T-helper 1 cell treated with Interleukin-12 subunit alpha and Interleukin-12 subunit beta and Interleukin-4 antibody, amounts not matched to agents 30 ng/mL and 1 ng/mL, for 36 hours (primary cell): Measurements from ENCODE around the gene STARD6. TPM values are rescaled to one million over a fixed set of nuclear protein-coding genes. Genes with fewer than 3 reads are reported as not detected.
"Not testable (repeated sequence)": the region's sequence is repeated elsewhere in the genome, so short reads cannot be mapped to it uniquely, and the experiment has no call there.

Experiments used
- intact Hi-C: fragments of 100-400 bp; cut with micrococcal nuclease; formaldehyde crosslinking; loops from one replicate; pipeline ENCODE4 v1.15.1; 2024
- total RNA-seq: library from RNA; stranded (reverse); gene quantifications from 2 replicates; pipeline ENCODE4 v1.2.3, GENCODE V29; 2022

STARD6 gene, protein sequence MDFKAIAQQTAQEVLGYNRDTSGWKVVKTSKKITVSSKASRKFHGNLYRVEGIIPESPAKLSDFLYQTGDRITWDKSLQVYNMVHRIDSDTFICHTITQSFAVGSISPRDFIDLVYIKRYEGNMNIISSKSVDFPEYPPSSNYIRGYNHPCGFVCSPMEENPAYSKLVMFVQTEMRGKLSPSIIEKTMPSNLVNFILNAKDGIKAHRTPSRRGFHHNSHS
- 0.27 TPM in 1 of 2 replicates, not detected in the other for total RNA-seq

DNA sequence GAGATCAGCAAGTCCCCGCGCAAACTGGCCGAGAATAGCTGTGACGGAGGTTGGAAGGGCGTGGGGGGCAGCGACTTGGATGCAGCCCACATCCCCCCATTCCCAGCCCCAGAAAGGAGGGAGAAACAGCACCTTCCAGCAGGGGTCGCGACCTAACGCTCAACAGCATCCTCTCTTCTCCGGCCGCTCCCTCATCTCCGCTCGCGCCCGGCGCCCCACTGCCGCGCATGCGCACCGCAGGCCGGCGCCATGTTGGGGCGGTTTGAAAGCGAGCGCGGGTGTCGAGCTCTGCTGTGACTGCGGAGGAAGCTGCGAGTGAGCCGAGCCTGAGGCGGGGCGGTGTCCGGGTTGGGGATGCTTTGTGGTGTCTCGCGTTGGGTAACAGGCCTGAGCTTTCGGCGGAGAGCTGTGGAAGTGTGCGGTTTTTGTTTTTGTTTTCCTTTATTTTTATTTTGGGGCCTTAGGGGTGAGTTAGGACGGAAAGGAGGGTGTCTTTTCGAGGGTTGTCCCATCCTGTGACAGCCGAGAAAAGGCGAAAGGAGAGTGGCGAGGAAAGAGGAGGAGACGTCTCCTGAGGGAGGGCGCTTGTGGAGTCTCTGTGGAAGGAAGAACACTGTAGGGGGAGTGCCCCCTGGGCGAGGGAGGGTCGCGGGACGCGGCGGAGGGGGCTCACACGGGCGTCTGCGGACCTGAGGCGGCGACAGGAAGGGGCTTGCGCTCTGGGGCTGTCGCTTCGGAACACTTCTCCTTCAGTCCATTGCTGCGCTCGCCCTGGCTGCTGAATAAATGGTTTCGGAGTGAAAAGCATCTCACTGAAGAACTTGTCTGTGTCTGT lies at the start of gene STARD6, which contains the start of gene C18orf54:
Gene STARD6, minus strand, starts transcription at position 199 of the 835 bp plus-strand sequence. CDS start 3,285 bp downstream, outside the sequence.
Gene C18orf54, plus strand, starts transcription at position 247 of the 835 bp plus-strand sequence. CDS start 2,667 bp downstream, outside the sequence.
- intact Hi-C loops, result loop anchor here (1.0 to 5.0 kb wide), 9 partner anchors 34 to 1229 kb away; partner anchors contain the start of genes MBD2 and TCF4

- intact Hi-C loops, result no loop called here
Measured at GRCh38 chr18:54405290-54405689, 47.6 kb upstream of the STARD6 start.

DNA sequence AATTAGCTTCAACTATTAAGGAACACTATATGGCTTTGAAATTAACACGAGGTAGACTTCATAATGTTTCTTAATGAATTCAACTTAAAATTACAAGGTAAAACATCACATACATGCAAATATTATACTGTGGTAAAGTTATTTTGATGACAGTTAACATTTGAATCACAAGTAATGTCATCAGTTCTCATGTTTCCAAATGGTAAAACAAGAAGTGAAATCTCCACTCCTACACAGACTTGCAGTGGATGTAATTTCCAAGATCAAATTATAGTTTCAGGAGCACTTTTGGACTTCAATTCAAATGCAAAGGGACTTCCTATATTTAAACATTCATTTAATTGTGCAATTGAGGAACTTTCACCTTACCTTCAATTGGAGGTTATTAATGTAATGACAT lies 39.1 kb upstream of the STARD6 start:
- intact Hi-C loops, result loop anchor here (10.0 kb wide), 1 partner anchor 248 kb away; no protein-coding TSS in a partner anchor

- intact Hi-C loops, result loop anchor here (2.0 to 10.0 kb wide), 3 partner anchors 165 to 285 kb away; no protein-coding TSS in a partner anchor
Measured at GRCh38 chr18:54393648-54394294, 36.1 kb upstream of the STARD6 start.

GRCh38 chr18:54392543-54393023 lies 34.9 kb upstream of the STARD6 start:
- intact Hi-C loops, result loop anchor here (1.0 to 10.0 kb wide), 8 partner anchors 35 to 591 kb away; partner anchors contain the start of genes C18orf54 and STARD6

- intact Hi-C loops, result loop anchor here (2.0 to 10.0 kb wide), 2 partner anchors 254 to 556 kb away; no protein-coding TSS in a partner anchor
Measured at GRCh38 chr18:54390838-54391237, 33.2 kb upstream of the STARD6 start.

GRCh38 chr18:54389143-54389505 lies 31.5 kb upstream of the STARD6 start:
- intact Hi-C loops, result no loop called here

- intact Hi-C loops, result loop anchor here (1.0 kb wide), 1 partner anchor 164 kb away; the partner anchor contains the start of gene MBD2
Measured at GRCh38 chr18:54388203-54389142, 30.8 kb upstream of the STARD6 start.

DNA sequence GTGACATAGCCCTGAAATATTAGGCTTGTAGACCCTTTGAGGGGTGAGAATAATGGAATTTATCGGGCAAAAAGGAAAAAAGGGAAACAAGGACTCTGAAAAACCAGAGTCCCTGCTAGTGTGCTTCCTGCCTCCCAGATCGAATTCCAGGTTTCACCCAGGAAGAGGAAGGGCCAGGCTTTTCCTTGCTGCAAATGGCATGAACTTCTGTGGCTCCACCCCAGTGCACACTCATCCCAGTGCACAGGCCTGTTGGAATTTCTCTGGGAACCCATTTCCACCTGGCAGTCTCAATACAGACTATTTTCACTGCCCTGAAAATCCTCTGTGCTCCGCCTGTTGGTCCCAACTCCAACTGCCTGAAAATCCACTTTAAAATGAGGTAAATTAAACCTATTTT lies 30.0 kb upstream of the STARD6 start:
- intact Hi-C loops, result loop anchor here (1.0 kb wide), 1 partner anchor 163 kb away; the partner anchor contains the start of gene MBD2

DNA sequence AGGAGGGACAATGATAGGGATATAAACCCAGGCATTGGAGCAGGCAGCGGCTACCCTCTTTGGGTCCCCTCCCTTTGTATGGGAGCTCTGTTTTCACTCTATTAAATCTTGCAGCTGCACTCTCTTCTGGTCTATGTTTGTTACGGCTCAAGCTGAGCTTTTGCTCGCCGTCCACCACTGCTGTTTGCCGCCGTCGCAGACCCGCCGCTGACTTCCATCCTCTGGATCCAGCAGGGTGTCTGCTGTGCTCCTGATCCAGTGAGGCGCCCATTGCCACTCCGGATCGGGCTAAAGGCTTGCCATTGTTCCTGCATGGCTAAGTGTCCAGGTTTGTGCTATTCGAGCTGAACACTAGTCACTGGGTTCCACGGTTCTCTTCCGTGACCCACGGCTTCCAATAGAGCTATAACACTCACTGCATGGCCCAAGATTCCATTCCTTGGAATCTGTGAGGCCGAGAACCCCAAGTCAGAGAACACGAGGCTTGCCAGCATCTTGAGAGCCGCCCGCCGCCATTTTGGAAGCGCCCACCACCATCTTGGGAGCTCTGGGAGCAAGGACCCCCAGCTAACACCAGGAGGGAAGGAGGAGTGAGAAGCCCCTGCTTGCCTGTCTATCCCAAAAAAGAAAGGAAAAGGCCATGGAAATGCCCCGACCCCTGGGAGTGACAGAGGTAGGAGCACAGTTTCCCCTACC lies 29.3 kb upstream of the STARD6 start:
- intact Hi-C loops, result not testable (repeated sequence)

DNA sequence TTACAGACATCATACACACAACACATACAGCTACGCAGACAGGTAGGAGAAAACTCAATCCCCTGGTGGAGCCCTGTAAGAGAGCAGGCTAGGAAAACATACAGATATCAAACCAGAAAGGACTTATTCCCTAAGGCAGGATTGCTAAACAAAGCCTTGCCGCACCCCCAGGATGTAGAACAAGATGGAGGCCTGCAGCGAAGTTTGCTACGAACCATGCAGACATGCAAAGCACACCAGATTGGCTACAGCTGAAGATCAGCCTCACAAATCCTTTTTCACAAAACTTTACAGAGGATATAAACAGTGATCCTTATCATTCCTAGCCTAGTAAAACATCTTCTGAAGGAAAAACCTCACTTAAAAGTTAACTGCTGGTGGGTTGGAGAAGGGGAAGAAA lies 28.4 kb upstream of the STARD6 start:
- intact Hi-C loops, result no loop called here

GRCh38 chr18:54382733-54383252 lies 25.1 kb upstream of the STARD6 start:
- intact Hi-C loops, result no loop called here

DNA sequence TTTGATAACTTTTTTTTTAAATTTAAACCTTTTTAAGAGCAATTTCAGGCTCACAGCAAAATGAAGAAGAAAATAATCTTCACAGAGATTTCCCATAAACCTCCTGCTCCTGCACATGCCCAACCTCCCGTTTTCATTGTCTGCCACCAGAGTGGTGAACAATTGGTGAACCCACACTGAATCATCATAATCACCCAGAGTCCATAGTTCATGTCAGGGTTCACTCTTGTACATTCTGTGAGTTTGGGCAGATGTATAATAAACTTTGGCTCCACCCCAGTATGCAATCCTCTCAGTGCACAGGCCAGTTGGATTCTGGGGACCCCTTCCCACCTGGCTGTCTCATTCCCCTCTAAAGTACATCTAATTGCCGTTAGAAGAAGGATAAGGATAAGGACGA lies 24.4 kb upstream of the STARD6 start:
- intact Hi-C loops, result no loop called here

GRCh38 chr18:54381640-54382039 lies 24.0 kb upstream of the STARD6 start:
- intact Hi-C loops, result no loop called here

DNA sequence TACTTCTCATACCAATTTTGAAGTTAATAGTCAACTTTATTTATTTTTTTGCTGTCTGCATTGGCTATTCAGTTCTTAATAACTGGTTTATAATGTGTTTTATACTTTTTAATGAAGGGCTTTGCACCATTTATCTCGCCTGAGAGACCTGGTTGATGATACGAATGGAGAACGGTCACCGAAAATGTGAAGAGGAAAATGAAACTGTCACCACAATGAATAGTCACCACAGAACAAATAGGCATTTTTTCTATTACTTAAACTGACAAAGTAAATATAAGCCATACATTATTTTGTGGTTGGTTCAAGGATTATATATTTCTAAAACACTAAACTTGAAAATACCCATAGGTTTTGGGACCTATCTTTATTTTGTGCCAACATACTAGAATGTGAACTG lies 20.4 kb upstream of the STARD6 start:
- intact Hi-C loops, result no loop called here

DNA sequence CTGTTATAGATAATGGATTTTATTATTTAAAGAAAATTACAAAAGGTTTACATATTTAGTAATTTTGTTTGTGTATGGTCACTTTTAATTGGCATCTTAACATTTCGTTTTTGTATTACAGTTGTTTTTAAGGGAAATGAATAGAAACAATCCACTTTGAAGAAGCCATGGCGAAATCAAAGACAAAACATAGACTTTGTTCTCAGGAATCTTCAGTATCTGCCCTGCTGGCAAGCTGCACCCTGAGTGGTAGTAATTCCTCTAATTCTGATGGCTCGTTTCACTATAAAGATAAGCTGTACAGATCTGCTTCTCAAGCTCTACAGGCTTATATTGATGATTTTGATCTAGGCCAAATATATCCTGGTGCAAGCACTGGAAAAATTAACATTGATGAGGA lies 2.7 kb upstream of the STARD6 start:
- intact Hi-C loops, result no loop called here

DNA sequence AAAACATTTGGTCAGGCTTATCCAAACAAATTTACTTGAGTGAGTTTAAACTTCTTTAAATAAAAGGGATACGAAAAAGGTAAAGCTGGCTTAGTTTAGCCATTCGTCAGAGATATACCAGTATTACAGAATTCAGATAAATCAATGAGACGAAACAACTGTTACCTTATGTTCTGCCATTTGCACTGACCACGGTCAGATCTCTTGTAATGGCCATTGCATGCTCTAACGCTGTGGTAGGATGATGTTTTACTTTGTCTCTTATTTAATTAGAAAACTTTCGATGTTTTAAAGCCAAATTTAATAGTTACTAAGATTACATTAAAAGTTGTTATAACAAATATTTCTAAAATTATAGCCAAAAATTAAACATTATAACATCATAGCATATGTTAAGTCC lies 1.6 kb upstream of the STARD6 start:
- intact Hi-C loops, result loop anchor here (5.0 kb wide), 1 partner anchor 1228 kb away; the partner anchor contains the start of gene TCF4

GRCh38 chr18:54358495-54359040 lies 910 bp upstream of the STARD6 start:
- intact Hi-C loops, result loop anchor here (5.0 kb wide), 1 partner anchor 1229 kb away; the partner anchor contains the start of gene TCF4
